ENCODE data around the gene C18orf54.
"Not testable (repeated sequence)": the region's sequence is repeated elsewhere in the genome, so short reads cannot be mapped to it uniquely, and the experiment has no call there.

Gene C18orf54

GRCh38 chr18:54386800-54387495 is 29.2 kb downstream of the C18orf54 start:
- H3K4me3 ChIP-seq (ENCODE audit: low read depth, low read length); H3K27ac ChIP-seq (ENCODE audit: extremely low read depth, low read depth, low read length); H3K4me1 ChIP-seq (ENCODE audit: control insufficient read depth, insufficient read depth, low read length); H3K36me3 ChIP-seq (ENCODE audit: control insufficient read depth in 2 of 2, insufficient read depth in 1 of 2, low read length in 2 of 2); H3K9me3 ChIP-seq (ENCODE audit: control insufficient read depth, insufficient read depth, low read depth, low read length): not testable (repeated sequence)
- TF ChIP-seq ZFP37 (tag by site-specific recombination; IDR thresholded peaks at IDR 0.05): peak; percentile 47; the same call in 1 of the 2 replicates
- ChIA-PET CTCF (interaction anchor here (1.4 kb wide), 1 partner anchor 8 kb away, joined by 3 read pairs; no protein-coding TSS in a partner anchor), POLR2A (interaction anchor here (0.5 kb wide), 1 partner anchor 17 kb away, joined by 6 read pairs; no protein-coding TSS in a partner anchor)

- POLR2A ChIA-PET: interaction anchor here (0.5 kb wide), 1 partner anchor 18 kb away, joined by 6 read pairs; no protein-coding TSS in a partner anchor
- H3K9me3 ChIP-seq (ENCODE audit: control insufficient read depth, insufficient read depth, low read depth, low read length): no peaks in the 10 kb centered on the region
- TF ChIP-seq ZFP37 (tag by site-specific recombination; IDR thresholded peaks at IDR 0.05) (0 out of 2 replicates have a peak, but pooled peaks have one; percentile 10), ZFP41 (tag by site-specific recombination; IDR thresholded peaks at IDR 0.05; ENCODE audit: borderline replicate concordance) (no peak)
- H3K4me1 ChIP-seq (ENCODE audit: control insufficient read depth, insufficient read depth, low read length): no peaks in the 10 kb centered on the region
- H3K36me3 ChIP-seq (ENCODE audit: control insufficient read depth in 2 of 2, insufficient read depth in 1 of 2, low read length in 2 of 2): no peaks in the 10 kb centered on the region
- H3K27ac ChIP-seq (ENCODE audit: extremely low read depth, low read depth, low read length): no peak overlapping the region
- H3K4me3 ChIP-seq (ENCODE audit: low read depth, low read length): no peak overlapping the region
- CTCF ChIA-PET: interaction anchor here (0.6 to 1.4 kb wide), 2 partner anchors 9 to 171 kb away, joined by 3 to 5 read pairs; no protein-coding TSS in a partner anchor
These were observed 29.9 kb downstream of the C18orf54 start for GRCh38 chr18:54387631-54388030.

DNA sequence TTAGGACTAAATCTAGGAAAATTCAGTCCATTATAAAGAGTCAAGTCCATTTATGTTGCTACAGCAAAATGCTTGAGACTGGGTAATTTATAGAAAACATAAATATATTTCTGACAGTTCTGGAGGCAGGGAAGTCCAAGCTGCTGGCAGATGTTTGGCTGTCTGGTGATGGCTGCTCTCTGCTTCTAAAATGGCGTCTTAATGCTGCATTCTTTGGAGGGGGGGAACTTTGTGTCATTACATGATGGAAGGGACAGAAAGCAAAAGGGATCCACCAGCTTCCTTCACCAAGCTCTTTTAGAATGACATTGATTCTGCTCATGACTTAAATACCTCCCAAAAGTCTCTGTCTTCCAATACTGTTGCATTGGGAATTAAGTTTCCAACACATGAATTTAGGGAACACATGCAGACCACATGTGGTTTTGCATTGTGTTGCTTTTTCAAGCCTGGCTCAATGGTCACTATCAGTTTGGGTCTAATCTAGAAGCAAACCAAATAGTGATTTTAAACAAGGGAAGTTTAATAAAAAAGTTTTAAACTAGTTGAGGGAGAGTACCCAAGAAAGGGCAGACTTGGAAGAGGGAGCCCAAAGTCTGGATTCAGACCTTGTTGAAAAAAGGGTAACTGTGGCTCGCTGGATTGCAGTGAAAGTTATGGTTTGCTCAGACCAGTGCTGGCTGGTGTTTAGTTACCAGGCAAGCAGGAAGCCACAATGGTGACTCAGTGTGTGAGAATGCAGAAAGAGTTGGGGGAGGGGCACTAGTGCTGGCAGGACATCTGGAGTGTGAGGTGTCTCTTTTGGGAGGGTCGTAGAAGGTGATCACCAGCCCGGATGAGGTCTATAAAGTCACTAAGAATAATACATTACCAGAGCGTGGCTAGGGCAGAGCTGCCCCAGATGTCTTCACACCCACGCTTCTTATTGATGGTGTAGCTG is 30.8 kb downstream of the C18orf54 start:
- Histone ChIP-seq H3K27ac (ENCODE audit: extremely low read depth, low read depth, low read length) (no peak overlapping the region), H3K36me3 (ENCODE audit: control insufficient read depth in 2 of 2, insufficient read depth in 1 of 2, low read length in 2 of 2) (no peaks in the 10 kb centered on the region), H3K4me3 (ENCODE audit: low read depth, low read length) (no peak overlapping the region), H3K4me1 (ENCODE audit: control insufficient read depth, insufficient read depth, low read length) (no peaks in the 10 kb centered on the region), H3K9me3 (ENCODE audit: control insufficient read depth, insufficient read depth, low read depth, low read length) (no peaks in the 10 kb centered on the region)
- POLR2A ChIA-PET: interaction anchor here (1.1 kb wide), 1 partner anchor 31 kb away, joined by 5 read pairs; the partner anchor contains the start of genes C18orf54 and STARD6
- CTCF ChIA-PET: interaction anchor here (1.4 kb wide), 1 partner anchor 10 kb away, joined by 3 read pairs; no protein-coding TSS in a partner anchor
- TF ChIP-seq ZFP69B (tag by site-specific recombination; IDR thresholded peaks at IDR 0.05) (no peak), ZNF404 (tag by site-specific recombination; IDR thresholded peaks at IDR 0.05) (no peak), REPIN1 (tag by site-specific recombination; IDR thresholded peaks at IDR 0.05; ENCODE audit: low read depth) (no peak), ZNF621 (tag by site-specific recombination; IDR thresholded peaks at IDR 0.05) (no peak), ZEB2 (tag by site-specific recombination; IDR thresholded peaks at IDR 0.05) (peak; percentile 34; the same call in 1 of the 2 replicates), ZNF561 (tag by site-specific recombination; IDR thresholded peaks at IDR 0.05; ENCODE audit: borderline replicate concordance) (no peak), PRDM1 (tag by site-specific recombination; IDR thresholded peaks at IDR 0.05) (peak; percentile 72), ZNF677 (tag by site-specific recombination; IDR thresholded peaks at IDR 0.05) (no peak), ZFP41 (tag by site-specific recombination; IDR thresholded peaks at IDR 0.05; ENCODE audit: borderline replicate concordance) (no peak), ZBTB48 (tag by site-specific recombination; IDR thresholded peaks at IDR 0.05) (no peak), ZNF785 (tag by site-specific recombination; IDR thresholded peaks at IDR 0.05) (no peak), ZIC2 (tag by site-specific recombination; IDR thresholded peaks at IDR 0.05) (no peak), ZNF623 (tag by site-specific recombination; IDR thresholded peaks at IDR 0.05) (no peak)
- TF ChIP-seq, protein P1, sequence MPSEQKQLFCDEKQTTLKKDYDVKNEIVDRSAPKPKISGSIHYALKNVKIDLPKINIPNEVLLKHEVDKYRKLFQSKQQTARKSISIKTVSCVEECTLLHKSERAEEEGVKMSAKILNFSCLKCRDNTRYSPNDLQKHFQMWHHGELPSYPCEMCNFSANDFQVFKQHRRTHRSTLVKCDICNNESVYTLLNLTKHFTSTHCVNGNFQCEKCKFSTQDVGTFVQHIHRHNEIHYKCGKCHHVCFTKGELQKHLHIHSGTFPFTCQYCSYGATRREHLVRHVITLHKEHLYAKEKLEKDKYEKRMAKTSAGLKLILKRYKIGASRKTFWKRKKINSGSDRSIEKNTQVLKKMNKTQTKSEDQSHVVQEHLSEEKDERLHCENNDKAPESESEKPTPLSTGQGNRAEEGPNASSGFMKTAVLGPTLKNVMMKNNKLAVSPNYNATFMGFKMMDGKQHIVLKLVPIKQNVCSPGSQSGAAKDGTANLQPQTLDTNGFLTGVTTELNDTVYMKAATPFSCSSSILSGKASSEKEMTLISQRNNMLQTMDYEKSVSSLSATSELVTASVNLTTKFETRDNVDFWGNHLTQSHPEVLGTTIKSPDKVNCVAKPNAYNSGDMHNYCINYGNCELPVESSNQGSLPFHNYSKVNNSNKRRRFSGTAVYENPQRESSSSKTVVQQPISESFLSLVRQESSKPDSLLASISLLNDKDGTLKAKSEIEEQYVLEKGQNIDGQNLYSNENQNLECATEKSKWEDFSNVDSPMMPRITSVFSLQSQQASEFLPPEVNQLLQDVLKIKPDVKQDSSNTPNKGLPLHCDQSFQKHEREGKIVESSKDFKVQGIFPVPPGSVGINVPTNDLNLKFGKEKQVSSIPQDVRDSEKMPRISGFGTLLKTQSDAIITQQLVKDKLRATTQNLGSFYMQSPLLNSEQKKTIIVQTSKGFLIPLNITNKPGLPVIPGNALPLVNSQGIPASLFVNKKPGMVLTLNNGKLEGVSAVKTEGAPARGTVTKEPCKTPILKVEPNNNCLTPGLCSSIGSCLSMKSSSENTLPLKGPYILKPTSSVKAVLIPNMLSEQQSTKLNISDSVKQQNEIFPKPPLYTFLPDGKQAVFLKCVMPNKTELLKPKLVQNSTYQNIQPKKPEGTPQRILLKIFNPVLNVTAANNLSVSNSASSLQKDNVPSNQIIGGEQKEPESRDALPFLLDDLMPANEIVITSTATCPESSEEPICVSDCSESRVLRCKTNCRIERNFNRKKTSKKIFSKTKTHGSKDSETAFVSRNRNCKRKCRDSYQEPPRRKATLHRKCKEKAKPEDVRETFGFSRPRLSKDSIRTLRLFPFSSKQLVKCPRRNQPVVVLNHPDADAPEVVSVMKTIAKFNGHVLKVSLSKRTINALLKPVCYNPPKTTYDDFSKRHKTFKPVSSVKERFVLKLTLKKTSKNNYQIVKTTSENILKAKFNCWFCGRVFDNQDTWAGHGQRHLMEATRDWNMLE (tag by site-specific recombination; conservative IDR thresholded peaks at IDR 0.05; ENCODE audit: low read depth): no peak
- TF ChIP-seq, protein P2, sequence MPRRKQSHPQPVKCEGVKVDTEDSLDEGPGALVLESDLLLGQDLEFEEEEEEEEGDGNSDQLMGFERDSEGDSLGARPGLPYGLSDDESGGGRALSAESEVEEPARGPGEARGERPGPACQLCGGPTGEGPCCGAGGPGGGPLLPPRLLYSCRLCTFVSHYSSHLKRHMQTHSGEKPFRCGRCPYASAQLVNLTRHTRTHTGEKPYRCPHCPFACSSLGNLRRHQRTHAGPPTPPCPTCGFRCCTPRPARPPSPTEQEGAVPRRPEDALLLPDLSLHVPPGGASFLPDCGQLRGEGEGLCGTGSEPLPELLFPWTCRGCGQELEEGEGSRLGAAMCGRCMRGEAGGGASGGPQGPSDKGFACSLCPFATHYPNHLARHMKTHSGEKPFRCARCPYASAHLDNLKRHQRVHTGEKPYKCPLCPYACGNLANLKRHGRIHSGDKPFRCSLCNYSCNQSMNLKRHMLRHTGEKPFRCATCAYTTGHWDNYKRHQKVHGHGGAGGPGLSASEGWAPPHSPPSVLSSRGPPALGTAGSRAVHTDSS (tag by site-specific recombination; IDR thresholded peaks at IDR 0.05): no peak
- TF ChIP-seq, protein P3, sequence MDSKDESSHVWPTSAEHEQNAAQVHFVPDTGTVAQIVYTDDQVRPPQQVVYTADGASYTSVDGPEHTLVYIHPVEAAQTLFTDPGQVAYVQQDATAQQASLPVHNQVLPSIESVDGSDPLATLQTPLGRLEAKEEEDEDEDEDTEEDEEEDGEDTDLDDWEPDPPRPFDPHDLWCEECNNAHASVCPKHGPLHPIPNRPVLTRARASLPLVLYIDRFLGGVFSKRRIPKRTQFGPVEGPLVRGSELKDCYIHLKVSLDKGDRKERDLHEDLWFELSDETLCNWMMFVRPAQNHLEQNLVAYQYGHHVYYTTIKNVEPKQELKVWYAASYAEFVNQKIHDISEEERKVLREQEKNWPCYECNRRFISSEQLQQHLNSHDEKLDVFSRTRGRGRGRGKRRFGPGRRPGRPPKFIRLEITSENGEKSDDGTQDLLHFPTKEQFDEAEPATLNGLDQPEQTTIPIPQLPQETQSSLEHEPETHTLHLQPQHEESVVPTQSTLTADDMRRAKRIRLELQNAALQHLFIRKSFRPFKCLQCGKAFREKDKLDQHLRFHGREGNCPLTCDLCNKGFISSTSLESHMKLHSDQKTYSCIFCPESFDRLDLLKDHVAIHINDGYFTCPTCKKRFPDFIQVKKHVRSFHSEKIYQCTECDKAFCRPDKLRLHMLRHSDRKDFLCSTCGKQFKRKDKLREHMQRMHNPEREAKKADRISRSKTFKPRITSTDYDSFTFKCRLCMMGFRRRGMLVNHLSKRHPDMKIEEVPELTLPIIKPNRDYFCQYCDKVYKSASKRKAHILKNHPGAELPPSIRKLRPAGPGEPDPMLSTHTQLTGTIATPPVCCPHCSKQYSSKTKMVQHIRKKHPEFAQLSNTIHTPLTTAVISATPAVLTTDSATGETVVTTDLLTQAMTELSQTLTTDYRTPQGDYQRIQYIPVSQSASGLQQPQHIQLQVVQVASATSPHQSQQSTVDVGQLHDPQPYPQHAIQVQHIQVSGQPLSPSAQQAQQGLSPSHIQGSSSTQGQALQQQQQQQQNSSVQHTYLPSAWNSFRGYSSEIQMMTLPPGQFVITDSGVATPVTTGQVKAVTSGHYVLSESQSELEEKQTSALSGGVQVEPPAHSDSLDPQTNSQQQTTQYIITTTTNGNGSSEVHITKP (tag by site-specific recombination; IDR thresholded peaks at IDR 0.05): no peak

Measured in HEK293 (cell line).